Stomach (tissue), 4 donors: Measurements from ENCODE around the gene MAML1.

ENCODE experiments used
- EP300 ChIP-seq: sonication (generic); formaldehyde crosslinking; IDR thresholded peaks from one replicate; pipeline ENCODE4 v1.6.1; 2017; ENCODE audit warnings: antibody characterized with exemption
- POLR2A ChIP-seq, 4 donors: fragments of 450-650 bp; IDR thresholded peaks; one replicate each; pipeline ENCODE4 v1.6.1; 2016; ENCODE audit warnings: antibody characterized with exemption in 4 of 4, control low read depth in 2 of 4, mild to moderate bottlenecking in 1 of 4, moderate library complexity in 1 of 4
- TF ChIP-seq, protein P1 (sequence below), 7 experiments: fragments of 450-650 bp in 4 of 7; fragments of 200-600 bp in 3 of 7; sonication (generic) in 3 of 7; IDR thresholded peaks; one replicate each; pipeline ENCODE4 v1.5.1; 2016 to 2019; ENCODE audit warnings: antibody characterized with exemption in 7 of 7, control low read depth in 2 of 7, mild to moderate bottlenecking in 1 of 7

DNA sequence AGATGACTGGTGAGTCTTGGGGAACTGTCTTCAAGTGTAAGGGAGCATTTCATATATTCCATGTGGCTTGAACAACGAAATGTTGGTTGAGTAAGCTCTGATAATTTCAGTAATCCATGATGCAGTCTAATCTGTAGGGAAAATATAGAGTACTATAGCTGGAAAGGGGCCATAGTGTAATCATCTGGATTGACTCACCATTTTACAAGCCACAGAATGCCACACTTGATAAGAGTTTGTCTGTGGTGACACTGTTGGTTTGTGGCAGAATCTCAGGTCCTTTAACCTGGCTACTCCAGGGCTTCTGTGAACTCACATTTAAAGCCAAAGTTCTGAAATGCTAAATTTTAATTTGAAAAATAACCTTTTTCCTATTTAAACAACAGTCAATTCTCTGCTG, 16.3 kb upstream of the MAML1 start:
- TF ChIP-seq POLR2A (IDR thresholded peaks at IDR 0.05), result no peak
- TF ChIP-seq, protein P1, sequence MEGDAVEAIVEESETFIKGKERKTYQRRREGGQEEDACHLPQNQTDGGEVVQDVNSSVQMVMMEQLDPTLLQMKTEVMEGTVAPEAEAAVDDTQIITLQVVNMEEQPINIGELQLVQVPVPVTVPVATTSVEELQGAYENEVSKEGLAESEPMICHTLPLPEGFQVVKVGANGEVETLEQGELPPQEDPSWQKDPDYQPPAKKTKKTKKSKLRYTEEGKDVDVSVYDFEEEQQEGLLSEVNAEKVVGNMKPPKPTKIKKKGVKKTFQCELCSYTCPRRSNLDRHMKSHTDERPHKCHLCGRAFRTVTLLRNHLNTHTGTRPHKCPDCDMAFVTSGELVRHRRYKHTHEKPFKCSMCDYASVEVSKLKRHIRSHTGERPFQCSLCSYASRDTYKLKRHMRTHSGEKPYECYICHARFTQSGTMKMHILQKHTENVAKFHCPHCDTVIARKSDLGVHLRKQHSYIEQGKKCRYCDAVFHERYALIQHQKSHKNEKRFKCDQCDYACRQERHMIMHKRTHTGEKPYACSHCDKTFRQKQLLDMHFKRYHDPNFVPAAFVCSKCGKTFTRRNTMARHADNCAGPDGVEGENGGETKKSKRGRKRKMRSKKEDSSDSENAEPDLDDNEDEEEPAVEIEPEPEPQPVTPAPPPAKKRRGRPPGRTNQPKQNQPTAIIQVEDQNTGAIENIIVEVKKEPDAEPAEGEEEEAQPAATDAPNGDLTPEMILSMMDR (IDR thresholded peaks at IDR 0.05), result no peak
- TF ChIP-seq EP300, result no peak
